VCaP (cell line): ENCODE results near the gene SSR2.

Experiments used
- H3K27ac ChIP-seq: fragments of 450-650 bp; 2 replicates; pipeline ENCODE4 v1.5.1; 2017
- CTCF ChIP-seq: fragments of 450-650 bp; conservative IDR thresholded peaks from 2 replicates; pipeline ENCODE4 v1.5.1; 2017; ENCODE audit warnings: mild to moderate bottlenecking, moderate library complexity

The SSR2 gene

DNA sequence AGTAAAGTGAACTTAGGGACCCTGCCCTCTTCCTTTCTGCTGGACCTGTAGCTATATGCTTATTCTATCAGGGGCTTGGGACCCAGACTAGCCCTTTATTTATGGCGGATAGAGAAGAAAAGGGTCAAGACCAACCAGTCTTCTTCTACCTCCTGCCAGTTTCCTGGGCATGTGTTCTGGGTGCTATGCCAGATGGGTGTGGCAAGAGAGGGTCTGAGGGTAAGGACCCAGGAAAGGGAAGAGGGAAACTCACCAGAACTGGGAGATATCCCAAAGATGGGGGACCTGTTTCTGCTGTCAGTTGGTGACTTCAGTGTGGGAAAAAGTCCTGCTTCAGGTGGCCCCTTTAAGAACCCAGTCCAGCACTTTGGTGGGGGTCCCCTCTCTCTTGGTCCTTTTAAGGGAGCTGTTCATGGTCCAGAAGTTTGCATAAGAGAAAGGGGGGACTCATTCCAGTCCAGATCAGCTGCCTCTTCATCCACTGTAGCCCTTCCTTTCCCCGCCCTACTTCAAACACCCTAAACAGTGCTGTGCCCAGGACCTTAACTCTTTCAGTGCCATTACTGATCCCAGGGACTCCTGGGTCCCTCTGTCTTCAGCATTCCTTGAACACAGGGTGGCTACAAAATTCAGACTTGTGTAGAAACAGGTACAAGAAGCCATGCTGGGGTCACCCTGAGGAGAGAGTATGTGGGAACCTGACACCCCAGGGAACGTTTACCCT is 18.4 kb downstream of the SSR2 start:
- H3K27ac ChIP-seq = no peak overlapping the region
- no peak for TF ChIP-seq CTCF

DNA sequence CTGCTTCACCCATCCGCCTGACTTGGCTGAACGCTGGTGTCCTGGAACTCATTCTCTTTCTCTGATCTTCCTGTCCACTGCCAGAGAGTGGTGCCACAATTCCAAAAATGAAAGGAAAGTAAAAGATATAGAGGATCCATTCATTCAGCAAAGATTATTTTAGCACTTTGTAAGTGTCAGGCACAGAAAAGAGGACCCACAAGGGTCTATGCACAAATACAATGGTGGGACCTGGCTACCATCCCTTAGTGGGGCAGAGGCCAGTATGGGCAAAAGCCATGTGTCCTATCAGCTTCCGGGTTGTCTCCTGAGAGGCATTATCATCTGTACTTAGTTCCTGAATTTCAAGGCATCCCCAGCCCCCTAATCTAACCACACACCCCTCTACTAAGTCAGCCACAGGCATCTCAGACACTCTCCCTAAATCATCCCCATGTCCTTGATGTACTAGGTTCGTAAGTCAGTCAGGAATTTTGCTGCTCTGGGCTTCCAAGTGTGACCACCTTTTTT is 19.0 kb downstream of the SSR2 start:
- no peak for TF ChIP-seq CTCF
- no peak overlapping the region for H3K27ac ChIP-seq

- H3K27ac ChIP-seq = no peak overlapping the region
- TF ChIP-seq CTCF = no peak
Observed at GRCh38 chr1:156001021-156001661, 19.6 kb downstream of the SSR2 start.

DNA sequence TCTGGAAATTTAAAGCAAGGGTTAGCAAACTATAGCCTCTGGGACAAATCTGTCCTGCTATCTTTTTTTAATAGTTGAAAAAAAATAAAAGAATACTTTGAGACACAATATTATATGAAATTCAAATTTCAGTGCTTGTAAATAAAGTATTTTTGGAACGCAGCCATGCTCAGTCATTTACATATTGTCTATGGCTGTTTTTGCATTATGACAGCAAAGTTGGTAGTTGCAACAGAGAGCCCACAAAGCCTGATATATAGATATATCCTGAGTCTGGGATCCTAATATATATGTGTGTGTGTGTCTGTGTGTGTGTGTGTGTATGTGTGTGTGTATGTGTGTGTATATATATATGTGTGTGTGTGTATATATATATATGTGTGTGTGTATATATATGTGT is 20.8 kb downstream of the SSR2 start:
- TF ChIP-seq CTCF = no peak
- H3K27ac ChIP-seq = no peak overlapping the region

DNA sequence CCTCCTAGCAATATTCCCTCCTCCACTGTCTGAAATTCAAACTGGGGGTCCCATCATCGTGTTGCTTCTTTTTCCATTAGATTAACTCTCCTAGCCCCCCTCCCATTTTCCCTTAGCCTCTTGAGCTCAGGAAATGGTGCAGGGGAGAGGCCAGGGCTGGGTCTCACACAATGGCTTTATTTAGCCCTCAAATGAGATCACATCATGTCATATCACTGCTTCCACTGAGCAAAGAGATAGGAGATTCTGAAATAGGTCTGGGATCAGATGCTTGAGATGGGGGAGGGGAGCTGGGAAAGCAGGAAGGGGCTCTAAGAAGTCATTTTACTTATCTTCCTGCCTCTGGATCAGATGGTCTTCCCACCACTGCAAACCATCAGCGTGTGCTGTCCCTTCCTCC is 24.6 kb downstream of the SSR2 start:
- H3K27ac ChIP-seq = no peak overlapping the region
- no peak for TF ChIP-seq CTCF

GRCh38 chr1:155993595-155993994 is 27.2 kb downstream of the SSR2 start:
- TF ChIP-seq CTCF = no peak
- H3K27ac ChIP-seq = no peak overlapping the region

DNA sequence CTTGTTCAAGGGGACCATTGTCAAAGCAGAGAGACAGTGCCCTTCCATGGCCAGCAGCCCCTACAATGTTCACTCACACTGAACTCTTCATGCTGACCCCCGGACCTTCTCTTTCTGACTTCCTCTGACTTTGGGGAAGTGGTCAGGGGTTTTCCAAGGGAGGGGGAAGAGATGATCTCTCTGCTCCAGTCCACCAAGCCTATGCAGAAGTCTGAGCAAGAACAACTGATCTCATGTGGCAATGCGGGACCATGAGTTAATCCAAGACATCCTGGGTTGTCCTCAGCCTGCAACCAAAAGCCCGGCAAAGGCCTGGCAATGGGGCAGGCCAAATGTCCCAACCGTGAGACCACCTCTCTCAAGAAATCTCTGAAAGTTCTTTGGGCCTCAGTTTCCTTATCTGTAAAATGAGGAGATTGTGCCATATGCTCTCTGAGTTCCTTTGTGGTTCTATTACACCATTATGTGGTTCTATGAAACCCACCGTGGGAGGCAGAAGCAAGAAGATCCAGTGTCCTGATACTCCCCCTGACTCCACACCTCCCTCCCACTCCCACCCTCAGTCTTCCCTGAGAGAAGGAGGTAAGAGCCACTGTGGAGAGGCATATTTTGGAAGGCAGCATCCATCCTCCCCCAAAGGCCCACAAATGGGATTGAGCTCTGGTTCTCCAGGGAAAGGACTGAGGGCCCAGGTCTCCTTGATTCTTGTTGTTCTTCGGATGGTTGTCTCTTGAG is 30.6 kb downstream of the SSR2 start:
- H3K27ac ChIP-seq = no peak overlapping the region
- TF ChIP-seq CTCF = no peak
